Transverse colon (tissue), 4 donors: Measurements from ENCODE around the gene BUD13. TPM values are rescaled to one million over a fixed set of nuclear protein-coding genes. Genes with fewer than 3 reads are reported as not detected.
A peak's percentile ranks its signal among the peaks of the same experiment; 100 is the strongest.

ENCODE experiments used
- DNase-seq: peaks from one replicate; pipeline ENCODE4 v3.0.0-alpha.2; 2019
- H3K27ac ChIP-seq, 4 donors: fragments of 200-600 bp; sonication (generic); 2 replicates each; pipeline ENCODE4 v1.5.1; 2016 to 2018; ENCODE audit warnings: inconsistent platforms in 4 of 4
- H3K27me3 ChIP-seq: fragments of 200-600 bp; sonication (generic); 2 replicates; pipeline ENCODE4 v1.5.1; 2017; ENCODE audit warnings: inconsistent platforms
- H3K36me3 ChIP-seq, 4 donors: fragments of 200-600 bp; sonication (generic); 2 replicates each; pipeline ENCODE4 v1.5.1; 2017 to 2019; ENCODE audit warnings: inconsistent platforms in 4 of 4
- H3K4me1 ChIP-seq, 4 donors: fragments of 200-600 bp; sonication (generic); 2 replicates each; pipeline ENCODE4 v1.5.1; 2017 to 2020; ENCODE audit warnings: inconsistent platforms in 4 of 4
- H3K4me3 ChIP-seq, 4 donors: fragments of 200-600 bp; sonication (generic); 1 replicate in 1 of 4; 2 replicates in 3 of 4; pipeline versions ENCODE4 v1.5.1 to v1.6.1; 2017 to 2019; ENCODE audit warnings: inconsistent platforms in 4 of 4
- H3K9me3 ChIP-seq, 2 donors: fragments of 200-600 bp; sonication (generic); 2 replicates each; pipeline ENCODE4 v1.5.1; 2017 to 2019; ENCODE audit warnings: inconsistent platforms in 2 of 2
- CTCF ChIP-seq, 5 experiments: fragments of 200-600 bp in 3 of 5; fragments of 450-650 bp in 2 of 5; sonication (generic) in 3 of 5; IDR thresholded peaks; 1 replicate in 2 of 5; 2 replicates in 3 of 5; pipeline ENCODE4 v1.5.1; 2016 to 2017; ENCODE audit warnings: antibody characterized with exemption in 5 of 5, inconsistent platforms in 3 of 5, mild to moderate bottlenecking in 2 of 5, moderate library complexity in 1 of 5
- EP300 ChIP-seq: sonication (generic); formaldehyde crosslinking; IDR thresholded peaks from one replicate; pipeline ENCODE4 v1.6.1; 2017; ENCODE audit warnings: antibody characterized with exemption, low read depth
- POLR2A ChIP-seq: fragments of 450-650 bp; IDR thresholded peaks from one replicate; pipeline ENCODE4 v1.6.1; 2016; ENCODE audit warnings: antibody characterized with exemption, mild to moderate bottlenecking, moderate library complexity
- POLR2AphosphoS5 ChIP-seq, 3 donors: sonication (generic); formaldehyde crosslinking; IDR thresholded peaks; one replicate each; pipeline ENCODE4 v1.6.1; 2016; ENCODE audit warnings: antibody characterized with exemption in 3 of 3
- WGBS, 2 donors: methylation state at CpG; one replicate each; pipeline ENCODE4 v1.1.5; 2018; ENCODE audit warnings: low coverage in 1 of 2; 5-methylcytosine and 5-hydroxymethylcytosine counted together
- in situ Hi-C, 4 donors: fragments of 200-750 bp; cut with MboI; loops; one replicate each; pipeline versions ENCODE4 v1.15.0 to v1.15.1; 2017; ENCODE audit warnings: low sequenced_read_pairs in 3 of 4, low pct_ligation_motif_present in 1 of 4, low pct_unique_long_range_greater_than_20kb in 1 of 4
- intact Hi-C: fragments of 100-400 bp; cut with DNase I; formaldehyde crosslinking; loops from one replicate; pipeline ENCODE4 v1.15.1; 2023; ENCODE audit warnings: low total_unique reads
- total RNA-seq, 4 donors: library from RNA; depleted of rRNA; stranded (reverse); fragments of >200 nt; gene quantifications; one replicate each; pipeline ENCODE4 v1.1.0, GENCODE V29; 2016

The BUD13 gene
- total RNA-seq, 4 donors from 2014 or later = 6.7 to 21.9 (median 14.0) TPM

DNA sequence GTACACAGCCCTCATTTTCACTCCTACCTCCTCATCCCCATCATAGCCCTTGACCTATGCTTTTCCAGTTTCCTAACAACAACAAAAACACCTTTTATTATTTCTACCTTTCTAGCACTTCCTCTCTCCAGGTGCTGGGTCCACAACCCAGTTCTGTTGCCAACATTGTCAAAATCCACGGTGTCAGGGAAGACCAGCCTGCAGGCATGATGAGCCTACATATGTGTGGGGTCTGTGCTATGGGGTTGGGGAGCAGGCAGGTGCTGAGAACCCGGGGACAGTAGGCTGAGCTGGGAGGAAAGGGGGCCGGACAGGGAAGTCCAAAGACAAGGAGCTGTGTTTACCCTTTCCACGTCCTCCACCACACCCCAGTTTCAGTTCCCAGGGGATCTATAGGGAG is 15.7 kb upstream of the BUD13 start:
- intact Hi-C loops = no loop called here
- peak overlapping the region; percentile 80 to 92 (median 91) for H3K27ac ChIP-seq
- 20 to 56% methylated on average over 1 to 4 of the region's 4 CpGs for WGBS, 2 donors
- in situ Hi-C loops = loop anchor here in 2 of 4 donors (25.0 kb wide), 1 partner anchor 324 kb away; no protein-coding TSS in a partner anchor
- no peaks in the 10 kb centered on the region for H3K27me3 ChIP-seq
- peaks cover 0 to 29% (median 11%) of the 10 kb centered on the region in 4 donors for H3K36me3 ChIP-seq
- TF ChIP-seq CTCF (IDR thresholded peaks at IDR 0.05) = no peak
- no peak for TF ChIP-seq EP300
- no peak for TF ChIP-seq POLR2A
- TF ChIP-seq POLR2AphosphoS5 (IDR thresholded peaks at IDR 0.05) = no peak
- H3K9me3 ChIP-seq = no peaks in the 10 kb centered on the region
- no peak for DNase-seq
- H3K4me1 ChIP-seq = peaks cover 6 to 27% (median 23%) of the 10 kb centered on the region in 4 donors
- peak overlapping the region; percentile 81 to 100 (median 92) for H3K4me3 ChIP-seq

- peak; percentile 91 for DNase-seq
- no peaks in the 10 kb centered on the region for H3K9me3 ChIP-seq
- no peaks in the 10 kb centered on the region for H3K27me3 ChIP-seq
- in situ Hi-C loops = loop anchor here in 2 of 4 donors (25.0 kb wide), 1 partner anchor 324 kb away; no protein-coding TSS in a partner anchor
- H3K4me1 ChIP-seq = peaks cover 6 to 27% (median 23%) of the 10 kb centered on the region in 4 donors
- intact Hi-C loops = no loop called here
- H3K36me3 ChIP-seq = peaks cover 0 to 35% (median 14%) of the 10 kb centered on the region in 4 donors
- H3K4me3 ChIP-seq = peak within 1 kb of the TSS; percentile 81 to 100 (median 92)
- TF ChIP-seq EP300 (no peak), POLR2A (peak; percentile 81), CTCF (IDR thresholded peaks at IDR 0.05) (peak in 2 of 5 experiments; percentile 48 to 59), POLR2AphosphoS5 (IDR thresholded peaks at IDR 0.05) (peak; percentile 44 to 81 (median 78))
- 2% methylated on average over 49 of the region's 56 CpGs; no CpG with 5 or more reads in 1 of the 2 donors for whole genome bisulfite sequencing, 2 donors
- H3K27ac ChIP-seq = peak within 1 kb of the TSS; percentile 80 to 92 (median 91)
Observed at GRCh38 chr11:116787786-116788486, 15.1 kb upstream of the BUD13 start, which contains the start of gene ZPR1. Gene ZPR1, minus strand, starts transcription at chr11:116788023. Its CDS starts 33 bp downstream, at chr11:116787990.

DNA sequence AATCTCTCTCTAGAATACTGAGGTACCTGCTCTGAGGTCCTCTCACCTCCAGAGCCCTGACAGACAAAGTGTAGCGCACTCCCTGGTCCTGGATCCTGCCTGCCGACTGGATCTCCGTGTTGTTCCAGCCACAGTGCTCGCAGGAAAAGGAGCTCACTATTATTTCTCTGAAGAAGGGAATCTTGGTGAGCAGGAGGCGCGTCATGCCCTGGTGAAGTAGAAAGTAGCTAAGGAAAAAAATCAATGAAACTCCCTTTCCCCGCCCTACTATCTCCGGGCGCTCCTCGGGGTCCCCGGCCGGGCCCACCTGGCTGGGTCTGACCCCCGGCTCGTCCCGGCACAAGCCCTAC is 14.6 kb upstream of the BUD13 start:
- Histone ChIP-seq H3K27ac (peak overlapping the region; percentile 80 to 92 (median 91)), H3K9me3 (no peaks in the 10 kb centered on the region), H3K36me3 (peaks cover 0 to 40% (median 16%) of the 10 kb centered on the region in 4 donors), H3K4me1 (peaks cover 6 to 27% (median 23%) of the 10 kb centered on the region in 4 donors), H3K4me3 (peak overlapping the region; percentile 81 to 100 (median 92)), H3K27me3 (no peaks in the 10 kb centered on the region)
- in situ Hi-C loops (loop anchor here in 2 of 4 donors (25.0 kb wide), 1 partner anchor 325 kb away; no protein-coding TSS in a partner anchor), intact Hi-C loops (no loop called here)
- DNase-seq = no peak
- TF ChIP-seq POLR2AphosphoS5 (IDR thresholded peaks at IDR 0.05) (no peak), CTCF (IDR thresholded peaks at IDR 0.05) (no peak), EP300 (no peak), POLR2A (no peak)
- 1% methylated on average over 15 of the region's 15 CpGs; no CpG with 5 or more reads in 1 of the 2 donors for WGBS, 2 donors

GRCh38 chr11:116786966-116787365 is 14.2 kb upstream of the BUD13 start:
- Histone ChIP-seq H3K27ac (peak overlapping the region in 2 of 4 donors; percentile 91 to 92), H3K36me3 (peaks cover 0 to 45% (median 17%) of the 10 kb centered on the region in 4 donors), H3K9me3 (no peaks in the 10 kb centered on the region), H3K27me3 (no peaks in the 10 kb centered on the region), H3K4me3 (peak overlapping the region; percentile 81 to 100 (median 92)), H3K4me1 (peaks cover 6 to 27% (median 23%) of the 10 kb centered on the region in 4 donors)
- TF ChIP-seq POLR2AphosphoS5 (IDR thresholded peaks at IDR 0.05) = no peak
- no peak for TF ChIP-seq EP300
- intact Hi-C loops (no loop called here), in situ Hi-C loops (loop anchor here in 2 of 4 donors (25.0 kb wide), 1 partner anchor 325 kb away; no protein-coding TSS in a partner anchor)
- WGBS, 2 donors = 49% methylated on average over 5 of the region's 5 CpGs; no CpG with 5 or more reads in 1 of the 2 donors
- no peak for DNase-seq
